ENCODE measurements around the gene TMEM63C.
A peak's percentile ranks its signal among the peaks of the same experiment; 100 is the strongest.

The TMEM63C gene

DNA sequence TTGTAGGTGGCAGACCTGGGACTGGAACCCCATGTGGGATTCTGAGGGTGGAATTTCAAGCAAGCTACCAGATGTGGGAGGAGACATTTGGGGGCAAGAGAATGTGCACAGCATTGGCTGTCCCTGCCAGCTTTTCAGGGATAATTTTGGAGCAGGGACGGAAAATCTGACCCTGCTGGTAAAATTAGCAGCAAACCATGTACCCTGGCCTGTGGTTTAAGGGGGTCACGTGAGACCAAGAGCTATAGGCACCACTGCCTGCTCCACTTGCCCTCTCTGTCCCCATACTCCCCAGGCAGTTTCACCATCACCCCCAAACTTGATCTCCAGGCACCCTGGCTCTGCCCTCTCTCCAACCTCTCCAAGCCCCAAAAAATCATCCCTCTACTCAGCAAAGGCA, 26.5 kb upstream of the TMEM63C start:
- ChIA-PET POLR2A (interaction anchor here (1.0 kb wide), 1 partner anchor 154 kb away, joined by 3 read pairs; no protein-coding TSS in a partner anchor), CTCF (interaction anchor here (1.1 to 5.8 kb wide), 4 partner anchors 25 to 169 kb away, joined by 3 to 59 read pairs (median 3); no protein-coding TSS in a partner anchor)
- 94% methylated on average over 2 of the region's 2 CpGs for WGBS (ENCODE audit: insufficient coverage)
- Histone ChIP-seq H3K27ac (ENCODE audit: insufficient read depth in 1 of 2, low read depth in 1 of 2, low read length in 2 of 2, poor library complexity in 1 of 2, severe bottlenecking in 2 of 2) (no peak overlapping the region), H3K27me3 (replicated peaks in 2 of 5; ENCODE audit: control insufficient read depth in 4 of 5, insufficient read depth in 5 of 5, low read length in 4 of 5) (peaks cover 0 to 15% (median 10%) of the 10 kb centered on the region in 5 experiments), H3K4me3 (ENCODE audit: control insufficient read depth in 1 of 7, extremely low read depth in 1 of 7, insufficient read depth in 4 of 7, low read depth in 2 of 7, low read length in 6 of 7) (no peak overlapping the region), H3K36me3 (ENCODE audit: control insufficient read depth in 4 of 4, insufficient read depth in 4 of 4, low read length in 3 of 4) (no peaks in the 10 kb centered on the region), H3K4me1 (ENCODE audit: control extremely low read depth in 1 of 4, control insufficient read depth in 4 of 4, insufficient read depth in 4 of 4, low read length in 3 of 4) (peaks cover 0 to 9% (median 4%) of the 10 kb centered on the region in 4 experiments), H3K9me3 (ENCODE audit: control extremely low read depth in 1 of 5, control insufficient read depth in 4 of 5, insufficient read depth in 2 of 5, low read depth in 1 of 5, low read length in 4 of 5) (peaks cover 0 to 3% (median 0%) of the 10 kb centered on the region in 5 experiments)
- no peak for DNase-seq

DNA sequence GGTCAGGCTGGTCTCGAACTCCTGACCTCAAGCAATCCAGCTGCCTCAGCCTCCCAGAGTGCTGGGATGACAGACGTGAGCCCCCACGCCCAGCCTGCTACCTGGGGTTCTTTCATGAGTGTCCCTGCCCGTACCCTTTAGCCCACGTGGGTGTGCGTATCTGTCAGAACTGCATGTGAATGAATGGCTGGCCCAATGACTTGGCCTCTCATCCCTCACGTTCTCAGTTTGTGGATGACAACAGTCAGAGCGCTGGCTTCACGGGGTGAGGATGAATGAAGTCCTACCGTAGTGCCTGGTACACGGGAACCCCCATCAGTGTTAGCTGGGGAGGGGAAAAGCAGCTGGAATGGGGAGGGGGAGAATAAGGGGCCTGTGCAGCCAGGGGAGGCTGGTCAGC, 23.9 kb upstream of the TMEM63C start:
- Histone ChIP-seq H3K36me3 (ENCODE audit: control insufficient read depth in 4 of 4, insufficient read depth in 4 of 4, low read length in 3 of 4) (no peaks in the 10 kb centered on the region), H3K9me3 (ENCODE audit: control extremely low read depth in 1 of 5, control insufficient read depth in 4 of 5, insufficient read depth in 2 of 5, low read depth in 1 of 5, low read length in 4 of 5) (peaks cover 0 to 3% (median 0%) of the 10 kb centered on the region in 5 experiments), H3K4me3 (ENCODE audit: control insufficient read depth in 1 of 7, extremely low read depth in 1 of 7, insufficient read depth in 4 of 7, low read depth in 2 of 7, low read length in 6 of 7) (no peak overlapping the region), H3K27me3 (replicated peaks in 2 of 5; ENCODE audit: control insufficient read depth in 4 of 5, insufficient read depth in 5 of 5, low read length in 4 of 5) (peaks cover 0 to 15% (median 10%) of the 10 kb centered on the region in 5 experiments), H3K4me1 (ENCODE audit: control extremely low read depth in 1 of 4, control insufficient read depth in 4 of 4, insufficient read depth in 4 of 4, low read length in 3 of 4) (peaks cover 0 to 9% (median 4%) of the 10 kb centered on the region in 4 experiments), H3K27ac (ENCODE audit: insufficient read depth in 1 of 2, low read depth in 1 of 2, low read length in 2 of 2, poor library complexity in 1 of 2, severe bottlenecking in 2 of 2) (no peak overlapping the region)
- 78% methylated on average over 10 of the region's 11 CpGs for WGBS (ENCODE audit: insufficient coverage)
- ChIA-PET POLR2A (no interaction called here), CTCF (interaction anchor here (1.1 to 1.9 kb wide), 3 partner anchors 31 to 158 kb away, joined by 3 to 6 read pairs (median 6); no protein-coding TSS in a partner anchor)
- no peak for DNase-seq

DNA sequence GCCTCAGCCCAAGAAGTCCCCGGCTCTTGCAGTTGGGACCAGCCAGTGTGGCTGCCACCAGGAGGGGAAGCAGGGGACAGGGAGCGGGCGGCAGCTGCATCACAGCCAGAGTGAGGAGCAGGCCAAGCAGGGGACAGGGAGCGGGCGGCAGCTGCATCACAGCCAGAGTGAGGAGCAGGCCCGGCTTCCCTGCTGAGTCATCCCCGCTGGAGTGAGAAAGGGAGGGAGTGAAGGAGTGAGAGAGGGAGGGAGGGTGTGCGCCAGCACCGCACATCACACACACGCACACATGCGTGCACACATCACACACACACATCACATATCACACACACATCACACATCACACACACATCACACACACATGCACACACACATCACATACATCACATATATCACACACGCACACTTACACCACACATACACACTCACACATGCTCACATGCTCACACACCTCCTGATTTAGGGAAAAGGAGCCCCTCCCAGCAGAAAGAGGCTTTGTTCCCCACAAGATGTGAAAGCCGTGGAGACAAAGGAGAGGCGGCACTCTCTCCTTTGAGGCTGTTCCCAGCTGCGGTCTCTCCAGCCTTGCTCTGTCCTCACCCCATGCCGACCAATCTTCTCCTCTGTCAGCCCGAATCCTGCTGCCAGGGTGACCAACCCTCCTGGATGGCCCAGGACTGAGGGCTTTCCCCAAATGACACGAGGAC, 23.3 kb upstream of the TMEM63C start:
- no peaks in the 10 kb centered on the region for H3K36me3 ChIP-seq (ENCODE audit: control insufficient read depth in 4 of 4, insufficient read depth in 4 of 4, low read length in 3 of 4)
- 40% methylated on average over 7 of the region's 18 CpGs for WGBS (ENCODE audit: insufficient coverage)
- peaks cover 0 to 9% (median 4%) of the 10 kb centered on the region in 4 experiments for H3K4me1 ChIP-seq (ENCODE audit: control extremely low read depth in 1 of 4, control insufficient read depth in 4 of 4, insufficient read depth in 4 of 4, low read length in 3 of 4)
- peaks cover 0 to 3% (median 0%) of the 10 kb centered on the region in 5 experiments for H3K9me3 ChIP-seq (ENCODE audit: control extremely low read depth in 1 of 5, control insufficient read depth in 4 of 5, insufficient read depth in 2 of 5, low read depth in 1 of 5, low read length in 4 of 5)
- DNase-seq, result peak; percentile 43 to 78 (median 76)
- CTCF ChIA-PET, result interaction anchor here (1.1 to 1.9 kb wide), 3 partner anchors 30 to 157 kb away, joined by 3 to 6 read pairs (median 6); no protein-coding TSS in a partner anchor
- POLR2A ChIA-PET, result interaction anchor here (0.6 kb wide), 1 partner anchor 47 kb away, joined by 3 read pairs; no protein-coding TSS in a partner anchor
- H3K27ac ChIP-seq (ENCODE audit: insufficient read depth in 1 of 2, low read depth in 1 of 2, low read length in 2 of 2, poor library complexity in 1 of 2, severe bottlenecking in 2 of 2), result no peak overlapping the region
- no peak overlapping the region for H3K4me3 ChIP-seq (ENCODE audit: control insufficient read depth in 1 of 7, extremely low read depth in 1 of 7, insufficient read depth in 4 of 7, low read depth in 2 of 7, low read length in 6 of 7)
- H3K27me3 ChIP-seq (replicated peaks in 2 of 5; ENCODE audit: control insufficient read depth in 4 of 5, insufficient read depth in 5 of 5, low read length in 4 of 5), result peaks cover 0 to 15% (median 10%) of the 10 kb centered on the region in 5 experiments

DNA sequence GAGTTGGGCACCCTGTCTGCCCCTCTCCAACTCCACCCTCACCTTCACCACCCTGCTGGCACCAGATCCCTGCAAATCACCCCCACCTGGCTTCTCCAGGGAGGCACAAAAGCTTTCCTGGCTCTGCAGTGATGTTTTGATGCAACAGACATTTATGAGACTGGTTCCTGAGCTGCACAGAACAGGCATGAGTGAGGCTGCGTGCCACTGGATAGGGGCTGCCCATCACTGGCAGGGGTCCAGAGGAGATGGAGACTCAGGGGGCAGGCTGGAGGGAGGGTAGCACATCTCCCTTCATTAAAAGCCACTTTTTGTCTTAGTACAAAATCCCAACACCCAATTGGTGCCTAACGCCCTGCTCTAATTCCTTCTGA, 22.7 kb upstream of the TMEM63C start:
- ChIA-PET CTCF (interaction anchor here (1.4 to 1.9 kb wide), 2 partner anchors 157 to 512 kb away, joined by 3 to 6 read pairs; no protein-coding TSS in a partner anchor), POLR2A (no interaction called here)

DNA sequence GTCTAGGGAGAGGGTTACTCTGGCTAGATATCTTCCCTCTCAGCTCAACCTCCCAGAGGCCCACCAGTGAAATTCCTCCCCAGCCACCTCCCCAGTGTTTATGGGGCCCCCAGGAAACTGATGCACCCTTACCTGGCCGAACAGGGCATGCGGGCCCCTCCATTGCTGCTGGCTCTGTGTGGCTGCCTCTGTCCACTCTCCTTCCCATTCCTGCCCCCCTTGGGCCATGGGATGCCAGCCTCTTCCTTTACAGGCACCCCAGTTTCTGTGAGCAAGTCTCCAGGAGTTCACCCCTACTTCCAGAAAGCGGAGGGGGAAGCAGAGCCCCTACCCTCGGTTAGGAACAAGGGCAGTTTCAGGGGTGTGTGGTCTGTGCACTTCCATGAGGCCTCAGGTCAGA, 20.6 kb upstream of the TMEM63C start:
- H3K4me3 ChIP-seq (ENCODE audit: control insufficient read depth in 1 of 7, extremely low read depth in 1 of 7, insufficient read depth in 4 of 7, low read depth in 2 of 7, low read length in 6 of 7), result no peak overlapping the region
- ChIA-PET CTCF (interaction anchor here (1.1 kb wide), 1 partner anchor 8 kb away, joined by 3 read pairs; no protein-coding TSS in a partner anchor), POLR2A (no interaction called here)
- peaks cover 0 to 10% (median 6%) of the 10 kb centered on the region in 5 experiments for H3K27me3 ChIP-seq (replicated peaks in 2 of 5; ENCODE audit: control insufficient read depth in 4 of 5, insufficient read depth in 5 of 5, low read length in 4 of 5)
- DNase-seq, result no peak
- WGBS (ENCODE audit: insufficient coverage), result 78% methylated on average over 3 of the region's 4 CpGs
- no peaks in the 10 kb centered on the region for H3K9me3 ChIP-seq (ENCODE audit: control extremely low read depth in 1 of 5, control insufficient read depth in 4 of 5, insufficient read depth in 2 of 5, low read depth in 1 of 5, low read length in 4 of 5)
- H3K27ac ChIP-seq (ENCODE audit: insufficient read depth in 1 of 2, low read depth in 1 of 2, low read length in 2 of 2, poor library complexity in 1 of 2, severe bottlenecking in 2 of 2), result no peak overlapping the region
- no peaks in the 10 kb centered on the region for H3K36me3 ChIP-seq (ENCODE audit: control insufficient read depth in 4 of 4, insufficient read depth in 4 of 4, low read length in 3 of 4)
- H3K4me1 ChIP-seq (ENCODE audit: control extremely low read depth in 1 of 4, control insufficient read depth in 4 of 4, insufficient read depth in 4 of 4, low read length in 3 of 4), result peaks cover 0 to 9% (median 4%) of the 10 kb centered on the region in 4 experiments

More for the DNA sequence above, 22.7 kb upstream of the TMEM63C start:
- Histone ChIP-seq H3K36me3 (ENCODE audit: control insufficient read depth in 4 of 4, insufficient read depth in 4 of 4, low read length in 3 of 4) (no peaks in the 10 kb centered on the region), H3K27ac (ENCODE audit: insufficient read depth in 1 of 2, low read depth in 1 of 2, low read length in 2 of 2, poor library complexity in 1 of 2, severe bottlenecking in 2 of 2) (no peak overlapping the region), H3K4me3 (ENCODE audit: control insufficient read depth in 1 of 7, extremely low read depth in 1 of 7, insufficient read depth in 4 of 7, low read depth in 2 of 7, low read length in 6 of 7) (no peak overlapping the region), H3K4me1 (ENCODE audit: control extremely low read depth in 1 of 4, control insufficient read depth in 4 of 4, insufficient read depth in 4 of 4, low read length in 3 of 4) (peaks cover 0 to 9% (median 4%) of the 10 kb centered on the region in 4 experiments), H3K27me3 (replicated peaks in 2 of 5; ENCODE audit: control insufficient read depth in 4 of 5, insufficient read depth in 5 of 5, low read length in 4 of 5) (peaks cover 0 to 15% (median 9%) of the 10 kb centered on the region in 5 experiments), H3K9me3 (ENCODE audit: control extremely low read depth in 1 of 5, control insufficient read depth in 4 of 5, insufficient read depth in 2 of 5, low read depth in 1 of 5, low read length in 4 of 5) (no peaks in the 10 kb centered on the region)
- 92% methylated on average over 2 of the region's 2 CpGs for WGBS (ENCODE audit: insufficient coverage)
- DNase-seq, result no peak

DNA sequence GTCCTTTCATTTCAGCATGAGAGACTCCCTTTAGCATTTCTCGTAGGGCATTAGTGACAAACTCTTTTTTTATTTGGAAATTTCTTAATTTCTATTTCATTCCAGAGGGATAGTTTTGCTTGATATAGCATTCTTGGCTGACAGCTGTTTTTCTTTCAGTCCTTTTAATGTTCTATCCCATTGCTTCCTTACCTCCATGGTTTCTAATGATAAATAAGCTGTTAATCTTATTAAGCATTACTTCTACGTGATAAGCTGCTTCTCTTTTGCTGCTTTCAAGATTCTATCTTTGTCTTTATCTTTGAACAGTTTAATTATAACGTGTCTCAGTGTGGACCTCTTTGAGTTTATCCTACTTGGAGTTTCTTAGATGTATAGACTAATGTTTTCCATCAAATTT, 11.6 kb upstream of the TMEM63C start:
- POLR2A ChIA-PET, result interaction anchor here (0.5 kb wide), 1 partner anchor 218 kb away, joined by 3 read pairs; no protein-coding TSS in a partner anchor
- Histone ChIP-seq H3K27ac (ENCODE audit: insufficient read depth in 1 of 2, low read depth in 1 of 2, low read length in 2 of 2, poor library complexity in 1 of 2, severe bottlenecking in 2 of 2) (no peak overlapping the region), H3K9me3 (ENCODE audit: control extremely low read depth in 1 of 5, control insufficient read depth in 4 of 5, insufficient read depth in 2 of 5, low read depth in 1 of 5, low read length in 4 of 5) (peaks cover 0 to 14% (median 7%) of the 10 kb centered on the region in 5 experiments), H3K4me3 (ENCODE audit: control insufficient read depth in 1 of 7, extremely low read depth in 1 of 7, insufficient read depth in 4 of 7, low read depth in 2 of 7, low read length in 6 of 7) (no peak overlapping the region), H3K36me3 (ENCODE audit: control insufficient read depth in 4 of 4, insufficient read depth in 4 of 4, low read length in 3 of 4) (no peaks in the 10 kb centered on the region), H3K27me3 (replicated peaks in 2 of 5; ENCODE audit: control insufficient read depth in 4 of 5, insufficient read depth in 5 of 5, low read length in 4 of 5) (peaks cover 0 to 2% (median 0%) of the 10 kb centered on the region in 5 experiments), H3K4me1 (ENCODE audit: control extremely low read depth in 1 of 4, control insufficient read depth in 4 of 4, insufficient read depth in 4 of 4, low read length in 3 of 4) (no peaks in the 10 kb centered on the region)
- WGBS (ENCODE audit: insufficient coverage), result no CpG with 5 or more reads among the region's 3 CpGs
- DNase-seq, result peak in 1 of 3 donors; percentile 17
- CTCF ChIA-PET, result no interaction called here

DNA sequence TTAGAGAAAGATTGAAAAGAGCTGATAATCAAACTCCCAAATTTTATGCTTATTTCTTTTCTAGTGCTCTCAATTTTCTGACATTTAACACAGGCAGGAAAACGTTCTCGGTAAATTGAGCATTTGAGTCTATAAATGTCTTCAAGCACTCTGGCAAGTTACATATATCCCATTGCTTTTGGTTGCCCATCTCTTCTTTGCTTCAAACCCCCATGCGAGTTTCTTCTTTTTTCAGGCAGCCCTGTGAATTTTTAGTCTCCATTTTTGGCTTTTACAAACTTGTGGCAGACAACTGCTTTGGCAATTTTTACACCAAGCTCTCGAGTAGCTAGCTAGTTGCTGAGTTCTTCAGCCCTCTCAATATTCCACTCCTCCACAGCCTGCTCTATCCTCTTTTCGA, 8.7 kb upstream of the TMEM63C start:
- H3K27ac ChIP-seq (ENCODE audit: insufficient read depth in 1 of 2, low read depth in 1 of 2, low read length in 2 of 2, poor library complexity in 1 of 2, severe bottlenecking in 2 of 2), result no peak overlapping the region
- no peaks in the 10 kb centered on the region for H3K4me1 ChIP-seq (ENCODE audit: control extremely low read depth in 1 of 4, control insufficient read depth in 4 of 4, insufficient read depth in 4 of 4, low read length in 3 of 4)
- no peak overlapping the region for H3K4me3 ChIP-seq (ENCODE audit: control insufficient read depth in 1 of 7, extremely low read depth in 1 of 7, insufficient read depth in 4 of 7, low read depth in 2 of 7, low read length in 6 of 7)
- H3K9me3 ChIP-seq (ENCODE audit: control extremely low read depth in 1 of 5, control insufficient read depth in 4 of 5, insufficient read depth in 2 of 5, low read depth in 1 of 5, low read length in 4 of 5), result peaks cover 0 to 14% (median 7%) of the 10 kb centered on the region in 5 experiments
- DNase-seq, result no peak
- no peaks in the 10 kb centered on the region for H3K36me3 ChIP-seq (ENCODE audit: control insufficient read depth in 4 of 4, insufficient read depth in 4 of 4, low read length in 3 of 4)
- peaks cover 0 to 2% (median 2%) of the 10 kb centered on the region in 5 experiments for H3K27me3 ChIP-seq (replicated peaks in 2 of 5; ENCODE audit: control insufficient read depth in 4 of 5, insufficient read depth in 5 of 5, low read length in 4 of 5)
- ChIA-PET CTCF (interaction anchor here (0.9 to 1.1 kb wide), 2 partner anchors 13 to 19 kb away, joined by 3 read pairs; no protein-coding TSS in a partner anchor), POLR2A (interaction anchor here (0.6 kb wide), 1 partner anchor 341 kb away, joined by 5 read pairs; no protein-coding TSS in a partner anchor)
- WGBS (ENCODE audit: insufficient coverage), result 86% methylated on average over 5 of the region's 5 CpGs

Measured in common myeloid progenitor, CD34-positive (primary cell).